ENCODE measurements around the gene GNB1L. TPM values are rescaled to one million over a fixed set of nuclear protein-coding genes. Genes with fewer than 3 reads are reported as not detected.

Gene GNB1L
- total and polyA plus RNA-seq, 9 of the 15 experiments (the other 6 are each of a cell fraction or from before 2014, with no cell fraction given): 0.56 to 50.5 (median 10.2) TPM

DNA sequence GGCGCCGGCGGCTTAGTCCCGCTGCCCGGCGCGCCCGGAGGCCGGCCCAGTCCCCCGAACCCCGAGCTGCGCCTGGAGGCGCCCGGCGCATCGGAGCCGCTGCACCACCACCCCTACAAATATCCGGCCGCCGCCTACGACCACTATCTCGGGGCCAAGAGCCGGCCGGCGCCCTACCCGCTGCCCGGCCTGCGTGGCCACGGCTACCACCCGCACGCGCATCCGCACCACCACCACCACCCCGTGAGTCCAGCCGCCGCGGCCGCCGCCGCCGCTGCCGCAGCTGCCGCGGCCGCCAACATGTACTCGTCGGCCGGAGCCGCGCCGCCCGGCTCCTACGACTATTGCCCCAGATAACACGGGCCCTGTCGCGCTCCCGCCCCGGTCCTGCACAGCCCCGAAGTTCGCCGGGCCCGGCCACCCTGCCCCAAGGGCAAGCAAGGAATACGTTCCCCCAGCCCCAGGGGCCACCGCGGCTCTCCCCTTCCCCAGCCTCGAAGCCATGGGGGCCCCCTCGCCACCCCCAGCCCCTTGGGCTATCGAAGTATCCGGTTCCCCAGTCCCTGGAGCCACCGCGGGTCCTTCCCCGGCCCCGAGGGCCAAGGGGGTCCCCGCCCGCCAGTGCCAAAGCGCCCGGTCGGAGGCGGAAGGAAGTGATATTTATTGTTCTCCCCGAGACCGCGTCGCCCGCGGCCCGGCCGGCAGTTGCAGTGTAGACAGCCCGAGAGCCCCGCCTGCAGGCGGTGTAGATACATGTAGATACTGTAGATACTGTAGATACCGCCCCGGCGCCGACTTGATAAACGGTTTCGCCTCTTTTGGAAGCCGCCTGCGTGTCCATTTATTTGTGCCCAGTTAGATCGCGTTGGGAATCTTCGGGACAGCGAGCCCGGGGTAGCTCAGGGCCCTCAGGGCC lies 87.9 kb downstream of the GNB1L start (continued):
- TF ChIP-seq, protein P1, sequence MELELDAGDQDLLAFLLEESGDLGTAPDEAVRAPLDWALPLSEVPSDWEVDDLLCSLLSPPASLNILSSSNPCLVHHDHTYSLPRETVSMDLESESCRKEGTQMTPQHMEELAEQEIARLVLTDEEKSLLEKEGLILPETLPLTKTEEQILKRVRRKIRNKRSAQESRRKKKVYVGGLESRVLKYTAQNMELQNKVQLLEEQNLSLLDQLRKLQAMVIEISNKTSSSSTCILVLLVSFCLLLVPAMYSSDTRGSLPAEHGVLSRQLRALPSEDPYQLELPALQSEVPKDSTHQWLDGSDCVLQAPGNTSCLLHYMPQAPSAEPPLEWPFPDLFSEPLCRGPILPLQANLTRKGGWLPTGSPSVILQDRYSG (tag; conservative IDR thresholded peaks at IDR 0.05; ENCODE audit: low read depth): no peak
- TF ChIP-seq YY1 (IDR thresholded peaks at IDR 0.05; ENCODE audit: borderline replicate concordance in 1 of 3, control insufficient read depth in 1 of 3, extremely low read depth in 1 of 3, insufficient read depth in 3 of 3, insufficient read length in 1 of 3, insufficient replicate concordance in 2 of 3, low read depth in 1 of 3, low read length in 2 of 3): peak in 1 of 3 experiments; percentile 17
- TF ChIP-seq RBM25 (IDR thresholded peaks at IDR 0.05; ENCODE audit: low read depth, low read length, severe bottlenecking): no peak
- TF ChIP-seq, protein P2, sequence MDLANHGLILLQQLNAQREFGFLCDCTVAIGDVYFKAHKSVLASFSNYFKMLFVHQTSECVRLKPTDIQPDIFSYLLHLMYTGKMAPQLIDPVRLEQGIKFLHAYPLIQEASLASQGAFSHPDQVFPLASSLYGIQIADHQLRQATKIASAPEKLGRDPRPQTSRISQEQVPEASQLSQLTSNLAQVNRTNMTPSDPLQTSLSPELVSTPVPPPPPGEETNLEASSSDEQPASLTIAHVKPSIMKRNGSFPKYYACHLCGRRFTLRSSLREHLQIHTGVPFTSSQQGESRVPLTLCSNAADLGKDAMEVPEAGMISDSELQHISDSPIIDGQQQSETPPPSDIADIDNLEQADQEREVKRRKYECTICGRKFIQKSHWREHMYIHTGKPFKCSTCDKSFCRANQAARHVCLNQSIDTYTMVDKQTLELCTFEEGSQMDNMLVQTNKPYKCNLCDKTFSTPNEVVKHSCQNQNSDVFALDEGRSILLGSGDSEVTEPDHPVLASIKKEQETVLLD (IDR thresholded peaks at IDR 0.05): peak; percentile 35; the same call in 1 of the 2 replicates
- peak; percentile 55; the same call in 1 of the 2 replicates for TF ChIP-seq RB1 (IDR thresholded peaks at IDR 0.05; ENCODE audit: low read depth)
- TF ChIP-seq OTX1 (CRISPR knock-in tag; IDR thresholded peaks at IDR 0.05): no peak
- no peak for TF ChIP-seq MEF2D (tag; conservative IDR thresholded peaks at IDR 0.05; ENCODE audit: low read depth)
- TF ChIP-seq ZC3H4 (CRISPR knock-in tag; IDR thresholded peaks at IDR 0.05; ENCODE audit: borderline replicate concordance): no peak
- no peak for TF ChIP-seq HSF4 (CRISPR knock-in tag; IDR thresholded peaks at IDR 0.05; ENCODE audit: borderline replicate concordance)
- no peak for TF ChIP-seq DIDO1 (tag; IDR thresholded peaks at IDR 0.05; ENCODE audit: low read depth)
- no peak for TF ChIP-seq BCL6 (CRISPR knock-in tag; IDR thresholded peaks at IDR 0.05)
- TF ChIP-seq, protein P3, sequence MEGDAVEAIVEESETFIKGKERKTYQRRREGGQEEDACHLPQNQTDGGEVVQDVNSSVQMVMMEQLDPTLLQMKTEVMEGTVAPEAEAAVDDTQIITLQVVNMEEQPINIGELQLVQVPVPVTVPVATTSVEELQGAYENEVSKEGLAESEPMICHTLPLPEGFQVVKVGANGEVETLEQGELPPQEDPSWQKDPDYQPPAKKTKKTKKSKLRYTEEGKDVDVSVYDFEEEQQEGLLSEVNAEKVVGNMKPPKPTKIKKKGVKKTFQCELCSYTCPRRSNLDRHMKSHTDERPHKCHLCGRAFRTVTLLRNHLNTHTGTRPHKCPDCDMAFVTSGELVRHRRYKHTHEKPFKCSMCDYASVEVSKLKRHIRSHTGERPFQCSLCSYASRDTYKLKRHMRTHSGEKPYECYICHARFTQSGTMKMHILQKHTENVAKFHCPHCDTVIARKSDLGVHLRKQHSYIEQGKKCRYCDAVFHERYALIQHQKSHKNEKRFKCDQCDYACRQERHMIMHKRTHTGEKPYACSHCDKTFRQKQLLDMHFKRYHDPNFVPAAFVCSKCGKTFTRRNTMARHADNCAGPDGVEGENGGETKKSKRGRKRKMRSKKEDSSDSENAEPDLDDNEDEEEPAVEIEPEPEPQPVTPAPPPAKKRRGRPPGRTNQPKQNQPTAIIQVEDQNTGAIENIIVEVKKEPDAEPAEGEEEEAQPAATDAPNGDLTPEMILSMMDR (IDR thresholded peaks at IDR 0.05 in 2 of 3, conservative IDR thresholded peaks at IDR 0.05 in 1 of 3; ENCODE audit: insufficient read depth in 2 of 3, low read depth in 1 of 3, low read length in 3 of 3): peak; percentile 71 to 79 (median 75)
- no peak for TF ChIP-seq ESRRB (CRISPR knock-in tag; IDR thresholded peaks at IDR 0.05; ENCODE audit: borderline replicate concordance)
- no peak for TF ChIP-seq KLF6 (CRISPR knock-in tag; IDR thresholded peaks at IDR 0.05; ENCODE audit: borderline replicate concordance)
- TF ChIP-seq, protein P4, sequence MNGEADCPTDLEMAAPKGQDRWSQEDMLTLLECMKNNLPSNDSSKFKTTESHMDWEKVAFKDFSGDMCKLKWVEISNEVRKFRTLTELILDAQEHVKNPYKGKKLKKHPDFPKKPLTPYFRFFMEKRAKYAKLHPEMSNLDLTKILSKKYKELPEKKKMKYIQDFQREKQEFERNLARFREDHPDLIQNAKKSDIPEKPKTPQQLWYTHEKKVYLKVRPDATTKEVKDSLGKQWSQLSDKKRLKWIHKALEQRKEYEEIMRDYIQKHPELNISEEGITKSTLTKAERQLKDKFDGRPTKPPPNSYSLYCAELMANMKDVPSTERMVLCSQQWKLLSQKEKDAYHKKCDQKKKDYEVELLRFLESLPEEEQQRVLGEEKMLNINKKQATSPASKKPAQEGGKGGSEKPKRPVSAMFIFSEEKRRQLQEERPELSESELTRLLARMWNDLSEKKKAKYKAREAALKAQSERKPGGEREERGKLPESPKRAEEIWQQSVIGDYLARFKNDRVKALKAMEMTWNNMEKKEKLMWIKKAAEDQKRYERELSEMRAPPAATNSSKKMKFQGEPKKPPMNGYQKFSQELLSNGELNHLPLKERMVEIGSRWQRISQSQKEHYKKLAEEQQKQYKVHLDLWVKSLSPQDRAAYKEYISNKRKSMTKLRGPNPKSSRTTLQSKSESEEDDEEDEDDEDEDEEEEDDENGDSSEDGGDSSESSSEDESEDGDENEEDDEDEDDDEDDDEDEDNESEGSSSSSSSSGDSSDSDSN (IDR thresholded peaks at IDR 0.05; ENCODE audit: borderline replicate concordance in 1 of 2, low read depth in 2 of 2, low read length in 2 of 2): peak; percentile 74 to 94; a peak in 3 of 4 replicates
- TF ChIP-seq ZNF644 (tag; IDR thresholded peaks at IDR 0.05; ENCODE audit: low read depth): no peak
